GM21367 (cell line): Measurements from ENCODE around the gene MAU2.

Experiments
- ATAC-seq: cut with Tn5 transposase; IDR thresholded peaks from one replicate; pipeline ENCODE4 v1.9.1; 2021; ENCODE audit not compliant: unreplicated experiment

MAU2 gene

GRCh38 chr19:19305696-19306095 is 14.9 kb upstream of the MAU2 start:
- no peak for ATAC-seq

DNA sequence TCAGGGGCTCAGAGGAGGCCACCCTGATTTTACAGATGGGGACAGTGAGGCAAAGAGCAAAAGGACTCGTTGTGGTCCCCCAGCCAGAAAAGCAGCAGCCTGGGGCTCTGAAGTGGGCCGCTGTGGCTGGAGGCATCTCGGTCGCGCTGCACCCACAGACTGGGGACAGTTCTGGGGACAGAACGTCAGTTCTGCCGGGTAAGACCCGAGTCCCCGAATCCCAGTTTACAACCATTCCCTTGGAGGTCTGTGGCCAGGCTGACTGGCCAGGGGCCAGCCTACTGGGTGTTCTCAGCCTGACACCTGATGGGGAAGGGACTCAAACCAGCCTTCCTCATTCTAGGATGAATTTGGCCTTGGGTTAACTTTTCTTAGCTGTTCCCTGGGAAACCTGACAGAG is 14.4 kb upstream of the MAU2 start:
- ATAC-seq = no peak

- ATAC-seq = no peak
These were observed 12.3 kb upstream of the MAU2 start for GRCh38 chr19:19308373-19308772.

- ATAC-seq = no peak
These were observed 5.2 kb upstream of the MAU2 start for GRCh38 chr19:19315444-19315843.

DNA sequence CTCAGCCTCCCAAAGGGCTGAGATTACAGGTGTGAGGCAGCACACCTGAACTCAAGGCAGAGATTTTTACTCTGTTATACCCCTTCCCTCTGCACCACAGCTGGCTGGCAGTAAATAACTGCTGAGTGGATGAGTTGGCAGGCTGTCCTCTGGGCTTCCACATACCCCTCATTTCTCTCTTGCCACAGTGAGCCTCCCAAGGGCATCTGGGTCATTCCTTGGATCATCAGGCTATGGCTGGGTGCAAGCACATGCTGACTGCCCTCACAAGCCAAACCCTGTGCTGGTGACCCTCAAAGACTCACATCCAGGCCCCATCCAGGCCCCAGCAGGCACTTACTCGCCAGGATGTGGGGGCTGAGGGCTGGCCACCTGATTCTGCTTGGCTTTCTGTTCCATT is 4.5 kb upstream of the MAU2 start:
- no peak for ATAC-seq

GRCh38 chr19:19319732-19320360 is 783 bp upstream of the MAU2 start:
- ATAC-seq = no peak

- no peak for ATAC-seq
These were observed 530 bp downstream of the MAU2 start for GRCh38 chr19:19321141-19321577.

DNA sequence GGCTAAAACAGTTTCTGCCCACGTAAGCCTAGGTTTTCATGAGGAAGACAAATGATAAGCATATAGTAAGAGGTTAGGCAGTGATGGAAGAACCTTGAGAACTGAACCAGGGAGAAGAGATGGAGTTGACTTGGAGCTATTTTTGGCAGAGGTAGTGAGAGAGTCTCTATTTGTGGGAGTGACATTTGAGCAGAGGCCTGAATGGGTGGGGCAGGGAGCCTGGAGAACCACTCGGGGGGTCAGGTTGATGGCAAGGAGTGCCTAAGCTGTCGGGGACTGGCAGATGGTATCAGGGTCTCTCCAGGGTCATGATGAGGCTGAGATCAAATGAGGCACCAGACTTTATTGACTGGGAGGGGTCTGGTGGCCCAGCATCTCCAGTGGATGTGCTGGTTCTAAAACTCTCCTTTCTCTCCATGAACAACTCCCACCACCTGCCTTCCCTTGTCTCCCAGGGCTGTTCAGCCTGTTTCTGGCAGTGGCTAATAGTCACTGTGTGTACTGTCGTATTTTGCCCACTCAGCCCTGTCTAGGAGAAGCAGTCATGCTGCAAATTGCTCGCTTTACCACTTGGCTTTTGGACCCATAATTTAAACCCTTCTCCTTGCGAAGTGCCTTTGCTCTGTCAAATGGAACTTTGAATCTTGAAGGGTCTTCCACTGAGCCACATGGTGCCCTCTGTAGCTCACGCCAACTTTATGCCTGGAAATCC is 3.6 kb downstream of the MAU2 start:
- no peak for ATAC-seq

DNA sequence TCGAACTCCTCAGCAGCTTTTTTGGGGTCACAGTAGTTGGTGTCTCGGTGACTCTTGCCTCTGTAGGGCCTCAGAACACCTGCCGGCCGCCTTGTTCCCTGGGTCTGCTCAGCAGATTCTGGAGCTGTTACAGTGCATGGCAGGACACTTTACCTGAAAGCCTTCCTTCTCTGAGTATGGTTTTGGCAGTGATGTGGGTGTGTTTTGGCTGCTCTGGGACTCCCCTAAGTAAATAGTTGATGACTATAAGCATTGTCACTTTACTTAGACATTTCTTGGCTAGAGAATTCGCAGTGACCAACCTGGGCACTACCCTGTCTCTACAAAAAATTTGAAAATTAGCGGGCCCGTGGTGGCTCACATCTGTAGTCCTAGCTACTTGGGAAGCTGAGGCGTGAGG is 7.0 kb downstream of the MAU2 start:
- no peak for ATAC-seq

DNA sequence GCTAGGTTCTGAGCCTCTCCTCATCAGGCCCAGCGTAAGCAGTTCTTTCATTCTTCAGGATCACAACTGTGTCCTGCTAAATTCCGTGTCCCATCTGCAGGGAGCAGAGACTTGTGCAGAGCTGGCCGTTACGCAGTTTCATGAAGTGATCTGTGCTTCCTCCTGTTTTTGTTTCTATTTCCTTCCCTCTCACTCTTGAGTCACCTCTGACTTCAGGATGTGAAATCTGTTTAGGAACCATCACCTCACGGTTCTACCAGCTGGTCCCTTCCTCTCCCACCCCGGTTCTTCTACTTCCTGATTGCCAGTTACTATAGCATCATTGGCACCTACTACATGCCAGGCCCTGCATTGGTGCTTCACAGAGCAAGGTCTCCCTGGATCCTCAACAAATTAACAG is 8.5 kb downstream of the MAU2 start:
- ATAC-seq = no peak

DNA sequence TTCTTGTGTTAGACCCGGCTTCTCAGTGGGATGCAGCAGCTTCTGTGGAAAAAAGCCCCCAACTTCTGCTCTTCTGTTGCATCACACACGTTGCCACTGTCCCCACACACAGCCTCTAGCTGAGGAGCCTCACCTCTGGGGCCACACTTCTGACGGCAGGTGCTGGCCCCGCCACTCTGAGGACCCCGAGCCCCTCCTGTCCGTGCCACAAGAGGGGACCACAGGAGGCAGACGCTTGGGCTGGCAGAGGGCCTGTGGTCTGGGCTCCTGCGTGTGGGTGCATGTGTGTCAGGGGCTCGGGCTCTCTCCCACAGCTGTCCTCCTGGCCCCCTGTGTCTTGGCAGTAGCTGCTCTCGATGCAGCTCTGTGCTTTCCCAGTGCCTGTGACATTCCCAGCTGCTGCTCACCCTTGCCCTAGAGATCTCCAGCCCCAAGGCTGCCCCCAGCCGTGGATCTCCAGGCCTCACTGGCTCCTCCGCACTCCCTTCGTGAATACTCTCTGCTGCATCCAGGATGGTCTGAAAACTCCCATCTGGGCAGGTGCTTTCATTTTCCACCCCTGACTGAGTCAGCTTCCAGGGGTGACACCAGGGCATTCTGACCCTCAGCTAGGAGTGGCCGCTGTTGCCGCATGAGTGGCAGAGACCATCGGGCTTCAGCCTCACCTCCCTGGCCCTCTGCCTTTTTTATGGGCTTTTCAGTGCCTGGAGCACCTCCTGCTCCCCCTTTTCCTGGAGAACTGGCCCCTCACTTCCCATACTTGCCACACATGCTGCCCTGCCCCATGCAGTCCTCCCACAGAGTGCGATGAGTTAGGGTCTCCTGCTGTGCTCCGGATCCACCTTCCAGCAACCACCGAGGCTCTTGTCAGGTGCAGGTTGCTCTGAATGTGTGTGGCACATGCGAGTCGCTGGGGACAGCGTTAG is 13.7 kb downstream of the MAU2 start:
- no peak for ATAC-seq

GRCh38 chr19:19334989-19335344 is 14.3 kb downstream of the MAU2 start:
- ATAC-seq = no peak

GRCh38 chr19:19335408-19336158 is 15.0 kb downstream of the MAU2 start:
- ATAC-seq = no peak

DNA sequence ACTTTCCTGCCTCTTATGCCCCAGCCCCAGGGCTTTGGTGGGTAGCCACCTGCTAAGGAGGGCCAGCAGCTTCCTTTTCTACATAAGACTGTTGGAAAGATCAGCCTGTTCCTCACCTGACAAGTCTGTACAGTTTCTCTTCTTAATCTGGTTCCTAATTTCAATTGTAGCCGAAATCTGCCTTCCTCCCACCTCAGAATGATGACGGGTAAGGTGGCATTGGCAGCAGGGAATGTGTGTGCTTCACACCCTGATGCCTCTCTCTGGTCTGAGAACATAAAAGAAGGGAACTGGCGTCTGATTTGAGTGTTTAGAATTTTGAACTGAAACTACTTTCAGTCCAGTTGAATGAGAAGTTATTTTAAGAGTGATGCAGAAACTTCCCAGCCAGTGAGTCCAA is 16.0 kb downstream of the MAU2 start:
- no peak for ATAC-seq

GRCh38 chr19:19337120-19337519 is 16.5 kb downstream of the MAU2 start:
- no peak for ATAC-seq

- no peak for ATAC-seq
These were observed 17.5 kb downstream of the MAU2 start for GRCh38 chr19:19338082-19338481.

- no peak for ATAC-seq
These were observed 20.4 kb downstream of the MAU2 start for GRCh38 chr19:19341026-19341425.

GRCh38 chr19:19342086-19343015 is 21.7 kb downstream of the MAU2 start:
- no peak for ATAC-seq

GRCh38 chr19:19343016-19343362 is 22.4 kb downstream of the MAU2 start:
- no peak for ATAC-seq

- ATAC-seq = no peak
These were observed 23.1 kb downstream of the MAU2 start for GRCh38 chr19:19343762-19344161.
